Gastrocnemius medialis (tissue), 4 donors: Measurements from ENCODE around the gene ARL5A.

Source experiments
- POLR2A ChIP-seq, 2 donors: fragments of 450-650 bp; IDR thresholded peaks; one replicate each; pipeline ENCODE4 v1.6.1; 2017; ENCODE audit warnings: antibody characterized with exemption in 2 of 2, mild to moderate bottlenecking in 2 of 2, moderate library complexity in 2 of 2
- TF ChIP-seq, protein P1 (sequence below), 5 experiments: fragments of 450-650 bp in 3 of 5; fragments of 200-600 bp in 2 of 5; sonication (generic) in 2 of 5; IDR thresholded peaks in 4 of 5; conservative IDR thresholded peaks in 1 of 5; 1 replicate in 4 of 5; 2 replicates in 1 of 5; pipeline ENCODE4 v1.5.1; 2016 to 2019; ENCODE audit warnings: antibody characterized with exemption in 5 of 5, mild to moderate bottlenecking in 3 of 5, moderate library complexity in 3 of 5

DNA sequence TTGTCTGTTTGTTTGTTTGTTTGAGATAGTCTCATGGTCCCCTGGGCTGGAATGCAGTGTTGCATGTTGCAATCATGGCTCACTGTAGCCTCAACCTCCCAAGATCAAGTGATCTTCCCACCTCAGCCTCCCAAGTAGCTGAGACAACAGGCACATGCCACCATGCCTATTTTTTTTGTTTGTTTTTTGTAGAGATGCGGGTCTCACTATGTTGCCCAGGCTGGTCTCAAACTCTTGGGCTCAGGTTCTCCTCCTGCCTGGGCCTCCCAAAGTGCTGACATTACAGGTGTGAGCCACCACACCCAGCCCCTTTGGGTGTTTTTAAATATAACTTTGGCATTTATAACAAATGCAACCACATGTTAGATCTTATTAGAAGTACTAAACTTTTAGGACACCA, 37.5 kb downstream of the ARL5A start:
- TF ChIP-seq, protein P1, sequence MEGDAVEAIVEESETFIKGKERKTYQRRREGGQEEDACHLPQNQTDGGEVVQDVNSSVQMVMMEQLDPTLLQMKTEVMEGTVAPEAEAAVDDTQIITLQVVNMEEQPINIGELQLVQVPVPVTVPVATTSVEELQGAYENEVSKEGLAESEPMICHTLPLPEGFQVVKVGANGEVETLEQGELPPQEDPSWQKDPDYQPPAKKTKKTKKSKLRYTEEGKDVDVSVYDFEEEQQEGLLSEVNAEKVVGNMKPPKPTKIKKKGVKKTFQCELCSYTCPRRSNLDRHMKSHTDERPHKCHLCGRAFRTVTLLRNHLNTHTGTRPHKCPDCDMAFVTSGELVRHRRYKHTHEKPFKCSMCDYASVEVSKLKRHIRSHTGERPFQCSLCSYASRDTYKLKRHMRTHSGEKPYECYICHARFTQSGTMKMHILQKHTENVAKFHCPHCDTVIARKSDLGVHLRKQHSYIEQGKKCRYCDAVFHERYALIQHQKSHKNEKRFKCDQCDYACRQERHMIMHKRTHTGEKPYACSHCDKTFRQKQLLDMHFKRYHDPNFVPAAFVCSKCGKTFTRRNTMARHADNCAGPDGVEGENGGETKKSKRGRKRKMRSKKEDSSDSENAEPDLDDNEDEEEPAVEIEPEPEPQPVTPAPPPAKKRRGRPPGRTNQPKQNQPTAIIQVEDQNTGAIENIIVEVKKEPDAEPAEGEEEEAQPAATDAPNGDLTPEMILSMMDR (IDR thresholded peaks at IDR 0.05 in 4 of 5, conservative IDR thresholded peaks at IDR 0.05 in 1 of 5): no peak
- no peak for TF ChIP-seq POLR2A (IDR thresholded peaks at IDR 0.05)
